SKM-1 (cell line): ENCODE measurements around the gene LRP1B.

Experiments used
- DNase-seq: peaks from one replicate; lab custom pipeline; 2025; ENCODE audit not compliant: unreplicated experiment; lab: John Stamatoyannopoulos, UW

LRP1B gene

GRCh38 chr2:141467331-141467730 lies 663.5 kb downstream of the LRP1B start:
- DNase-seq: no peak

- no peak for DNase-seq
Observed at GRCh38 chr2:141464995-141465394, 665.8 kb downstream of the LRP1B start.

- no peak for DNase-seq
Observed at GRCh38 chr2:141458351-141458750, 672.5 kb downstream of the LRP1B start.

GRCh38 chr2:141455877-141456276 lies 674.9 kb downstream of the LRP1B start:
- DNase-seq: no peak

- no peak for DNase-seq
Observed at GRCh38 chr2:141455211-141455826, 675.5 kb downstream of the LRP1B start.

- no peak for DNase-seq
Observed at GRCh38 chr2:141440072-141440635, 690.7 kb downstream of the LRP1B start.

- no peak for DNase-seq
Observed at GRCh38 chr2:141439524-141439923, 691.3 kb downstream of the LRP1B start.

GRCh38 chr2:141438536-141438935 lies 692.3 kb downstream of the LRP1B start:
- no peak for DNase-seq

- DNase-seq: no peak
Observed at GRCh38 chr2:141437521-141437920, 693.3 kb downstream of the LRP1B start.

GRCh38 chr2:141423124-141423523 lies 707.7 kb downstream of the LRP1B start:
- no peak for DNase-seq

GRCh38 chr2:141417246-141417797 lies 713.5 kb downstream of the LRP1B start:
- DNase-seq: no peak

GRCh38 chr2:141411419-141411818 lies 719.4 kb downstream of the LRP1B start:
- no peak for DNase-seq

GRCh38 chr2:141399270-141399669 lies 731.5 kb downstream of the LRP1B start:
- DNase-seq: no peak

GRCh38 chr2:141393214-141393545 lies 737.6 kb downstream of the LRP1B start:
- DNase-seq: no peak

- no peak for DNase-seq
Observed at GRCh38 chr2:141392517-141393213, 738.2 kb downstream of the LRP1B start.

GRCh38 chr2:141386168-141386567 lies 744.6 kb downstream of the LRP1B start:
- no peak for DNase-seq

- no peak for DNase-seq
Observed at GRCh38 chr2:141384676-141385075, 746.1 kb downstream of the LRP1B start.

- no peak for DNase-seq
Observed at GRCh38 chr2:141381946-141382345, 748.9 kb downstream of the LRP1B start.

GRCh38 chr2:141380008-141380979 lies 750.5 kb downstream of the LRP1B start:
- DNase-seq: no peak

GRCh38 chr2:141364821-141365220 lies 766.0 kb downstream of the LRP1B start:
- DNase-seq: no peak

- DNase-seq: no peak
Observed at GRCh38 chr2:141362311-141362710, 768.5 kb downstream of the LRP1B start.
